GM12878 (cell line): ENCODE data around the gene ETV1. TPM values are rescaled to one million over a fixed set of nuclear protein-coding genes. Genes with fewer than 3 reads are reported as not detected.

Experiments used
- ATAC-seq: fragments of 200-7000 bp; cut with Tn5 transposase; 3 replicates; pipeline ENCODE4 v1.9.1; 2020; ENCODE audit warnings: mild to moderate bottlenecking, moderate library complexity
- BruUV-seq: library from RNA; stranded (reverse); fragments of 400-500 nt; replicated peaks from 2 replicates; lab custom pipeline; 2021; lab: Mats Ljungman, UMichigan
- CTCF ChIA-PET: fragments of 300-600 bp; sonication (Branson Sonifier 250); formaldehyde crosslinking; extraction: SDS; loops from one replicate; lab custom pipeline; 2021; ENCODE audit warnings: inconsistent platforms; lab: Yijun Ruan, JAX
- POLR2A ChIA-PET: fragments of 350-600 bp; formaldehyde crosslinking; extraction: SDS; loops from one replicate; lab custom pipeline; 2021; ENCODE audit warnings: inconsistent platforms; lab: Charles Lee
- RAD21 ChIA-PET: fragments of 300-600 bp; sonication (Branson Sonifier 250); formaldehyde crosslinking; loops from one replicate; lab custom pipeline; 2023; ENCODE audit warnings: antibody characterized with exemption; ENCODE audit not compliant: unreplicated experiment; lab: Charles Lee
- SMC1A ChIA-PET: fragments of 300-600 bp; sonication (Branson Sonifier 250); formaldehyde crosslinking; loops from one replicate; lab custom pipeline; 2023; ENCODE audit not compliant: unreplicated experiment, uncharacterized antibody; lab: Charles Lee
- DNase-seq: peaks from one replicate; pipeline ENCODE4 v3.0.0-alpha.2; 2011; ENCODE audit warnings: low read depth, low spot score
- FAIRE-seq: peaks from 3 replicates; lab custom pipeline; 2011; peaks lifted over from hg19 to GRCh38; lab: Jason Lieb, UNC
- H2AFZ ChIP-seq: 2 replicates; pipeline ENCODE4 v1.6.0; 2011; ENCODE audit warnings: low read depth, low read length, control low read depth; ENCODE audit not compliant: control insufficient read depth
- H3K27ac ChIP-seq: 2 replicates; pipeline ENCODE4 v1.5.1; 2011; ENCODE audit warnings: control low read depth; ENCODE audit not compliant: control insufficient read depth, insufficient read depth
- H3K27me3 ChIP-seq, 2 experiments: replicated peaks in 1 of 2; 2 replicates each; pipeline versions ENCODE4 v1.6.0 to v1.6.1; 2011; ENCODE audit warnings: low read length in 1 of 2; ENCODE audit not compliant: control insufficient read depth in 2 of 2, insufficient read depth in 2 of 2
- H3K36me3 ChIP-seq, 2 experiments: 2 replicates each; pipeline ENCODE4 v1.5.1; 2011; ENCODE audit warnings: low read length in 1 of 2; ENCODE audit not compliant: control insufficient read depth in 2 of 2, insufficient read depth in 2 of 2
- H3K4me1 ChIP-seq: 2 replicates; pipeline ENCODE4 v1.6.1; 2011; ENCODE audit warnings: mild to moderate bottlenecking, low read length, moderate library complexity, mixed read lengths; ENCODE audit not compliant: control insufficient read depth, insufficient read depth
- H3K4me2 ChIP-seq: 2 replicates; pipeline ENCODE4 v1.6.0; 2011; ENCODE audit warnings: control low read depth; ENCODE audit not compliant: control insufficient read depth, insufficient read depth
- H3K4me3 ChIP-seq: fragments of 200-600 bp; sonication (generic); 2 replicates; pipeline ENCODE4 v1.5.1; 2016
- H3K79me2 ChIP-seq: 2 replicates; pipeline ENCODE4 v1.6.0; 2011; ENCODE audit warnings: low read length; ENCODE audit not compliant: control insufficient read depth, insufficient read depth
- H3K9ac ChIP-seq: 2 replicates; pipeline ENCODE4 v1.8.0; 2011; ENCODE audit warnings: low read length, control low read depth, mixed read lengths; ENCODE audit not compliant: control insufficient read depth, insufficient read depth
- H3K9me3 ChIP-seq: replicated peaks from 3 replicates; pipeline ENCODE4 v1.5.1; 2011; ENCODE audit warnings: mild to moderate bottlenecking, low read length; ENCODE audit not compliant: control insufficient read depth, insufficient read depth
- H4K20me1 ChIP-seq: 2 replicates; pipeline ENCODE4 v1.6.0; 2011; ENCODE audit not compliant: control insufficient read depth, insufficient read depth
- CBX3 ChIP-seq: fragments of 200-600 bp; sonication (generic); IDR thresholded peaks from 2 replicates; pipeline ENCODE4 v1.6.1; 2016; ENCODE audit warnings: low read depth, borderline replicate concordance
- CEBPB ChIP-seq, 2 experiments: fragments of 150-350 bp in 1 of 2; IDR thresholded peaks; 2 replicates each; pipeline ENCODE4 v1.6.1; 2012 to 2014; ENCODE audit warnings: low read depth in 2 of 2, low read length in 2 of 2, borderline replicate concordance in 1 of 2, inconsistent platforms in 1 of 2
- CHD4 ChIP-seq: fragments of 200-600 bp; sonication (generic); IDR thresholded peaks from 2 replicates; pipeline ENCODE4 v1.6.1; 2016; ENCODE audit warnings: mild to moderate bottlenecking
- FOXK2 ChIP-seq: fragments of 450-650 bp; IDR thresholded peaks from 2 replicates; pipeline ENCODE4 v1.6.1; 2017; ENCODE audit warnings: mild to moderate bottlenecking, moderate library complexity
- HCFC1 ChIP-seq: fragments of 150-350 bp; IDR thresholded peaks from 2 replicates; pipeline ENCODE4 v1.6.1; 2014; ENCODE audit warnings: low read length
- IRF4 ChIP-seq: IDR thresholded peaks from 2 replicates; pipeline ENCODE4 v1.6.1; 2011; ENCODE audit warnings: low read depth, low read length
- KLF5 ChIP-seq: fragments of 450-650 bp; IDR thresholded peaks from 2 replicates; pipeline ENCODE4 v1.6.1; 2014; ENCODE audit warnings: mild to moderate bottlenecking; ENCODE audit not compliant: partially characterized antibody
- PAX5 ChIP-seq: IDR thresholded peaks from 2 replicates; pipeline ENCODE4 v1.6.1; 2011; ENCODE audit warnings: low read depth, low read length, borderline replicate concordance
- POLR2A ChIP-seq: IDR thresholded peaks from 2 replicates; pipeline ENCODE4 v1.6.1; 2011; ENCODE audit warnings: low read depth, mild to moderate bottlenecking, low read length
- POU2F2 ChIP-seq: IDR thresholded peaks from 3 replicates; pipeline ENCODE4 v1.6.1; 2011; ENCODE audit warnings: low read depth, mild to moderate bottlenecking, low read length, borderline replicate concordance
- SMAD1 ChIP-seq: fragments of 450-650 bp; IDR thresholded peaks from 2 replicates; pipeline ENCODE4 v1.6.1; 2018; ENCODE audit warnings: mild to moderate bottlenecking, low read depth; ENCODE audit not compliant: partially characterized antibody
- SMAD5 ChIP-seq: IDR thresholded peaks from 2 replicates; pipeline ENCODE4 v1.6.1; 2016; ENCODE audit warnings: antibody characterized with exemption, low read depth
- TCF12 ChIP-seq: IDR thresholded peaks from 2 replicates; pipeline ENCODE4 v1.6.1; 2011; ENCODE audit warnings: low read depth, mild to moderate bottlenecking, low read length
- ZNF207 ChIP-seq: fragments of 450-650 bp; IDR thresholded peaks from 2 replicates; pipeline ENCODE4 v1.6.1; 2014; ENCODE audit warnings: antibody characterized with exemption, mild to moderate bottlenecking, borderline replicate concordance
- WGBS: methylation state at CpG from one replicate; pipeline ENCODE4 v1.1.6; 2016; ENCODE audit warnings: low lambda C conversion rate; ENCODE audit not compliant: insufficient replicate concordance, insufficient coverage; ENCODE audit errors: missing lambda C conversion rate; 5-methylcytosine and 5-hydroxymethylcytosine counted together
- in situ Hi-C: fragments of 300-500 bp; cut with MboI; formaldehyde crosslinking; loops from 9 replicates; pipeline ENCODE4 v1.14.3; 2018; ENCODE audit warnings: mixed read lengths
- intact Hi-C: fragments of 100-400 bp; cut with micrococcal nuclease; formaldehyde crosslinking; loops from one replicate; pipeline ENCODE4 v1.14.2; 2022; ENCODE audit not compliant: unreplicated experiment
- polyA plus RNA-seq, 11 experiments: library from polyadenylated mRNA; depleted of rRNA in 4 of 11; unstranded in 6 of 11; stranded (reverse) in 5 of 11; fragments of >200 nt; fragmentation: Nextera tagmentation in 4 of 11; fragmentation: Illumina TruSeq in 1 of 11; extraction: Ambion mirVana in 4 of 11; extraction: Trizol in 1 of 11; gene quantifications; 1 replicate in 1 of 11; 2 replicates in 10 of 11; pipeline versions ENCODE4 v1.2.1 to v1.2.3, GENCODE V29; 2011 to 2016; ENCODE audit warnings: inconsistent platforms in 2 of 11, missing spikeins in 2 of 11, low read depth in 1 of 11
- total RNA-seq, 4 experiments: library from RNA; depleted of rRNA in 3 of 4; stranded (reverse); fragments of >200 nt in 3 of 4; fragmentation: Illumina TruSeq in 1 of 4; extraction: Trizol in 1 of 4; gene quantifications; 2 replicates each; pipeline versions ENCODE4 v1.2.1 to v1.2.3, GENCODE V29; 2013 to 2021
- TF ChIP-seq, protein P1 (sequence below): fragments of 450-650 bp; IDR thresholded peaks from 2 replicates; pipeline ENCODE4 v1.6.1; 2016; ENCODE audit warnings: mild to moderate bottlenecking
- TF ChIP-seq, protein P2 (sequence below): IDR thresholded peaks from 2 replicates; pipeline ENCODE4 v1.6.1; 2012; ENCODE audit warnings: low read length, inconsistent platforms
- TF ChIP-seq, protein P3 (sequence below): fragments of 450-650 bp; IDR thresholded peaks from 2 replicates; pipeline ENCODE4 v1.6.1; 2017; ENCODE audit warnings: low read depth, mild to moderate bottlenecking, moderate library complexity
- TF ChIP-seq, protein P4 (sequence below): fragments of 150-350 bp; IDR thresholded peaks from 2 replicates; pipeline ENCODE4 v1.6.1; 2014; ENCODE audit warnings: mild to moderate bottlenecking, low read depth, low read length

ETV1 gene
- total and polyA plus RNA-seq, 10 of the 15 experiments (the other 5 are each of a cell fraction or from before 2014, with no cell fraction given) = 0.03 to 9.3 (median 0.16) TPM; not detected in 4

DNA sequence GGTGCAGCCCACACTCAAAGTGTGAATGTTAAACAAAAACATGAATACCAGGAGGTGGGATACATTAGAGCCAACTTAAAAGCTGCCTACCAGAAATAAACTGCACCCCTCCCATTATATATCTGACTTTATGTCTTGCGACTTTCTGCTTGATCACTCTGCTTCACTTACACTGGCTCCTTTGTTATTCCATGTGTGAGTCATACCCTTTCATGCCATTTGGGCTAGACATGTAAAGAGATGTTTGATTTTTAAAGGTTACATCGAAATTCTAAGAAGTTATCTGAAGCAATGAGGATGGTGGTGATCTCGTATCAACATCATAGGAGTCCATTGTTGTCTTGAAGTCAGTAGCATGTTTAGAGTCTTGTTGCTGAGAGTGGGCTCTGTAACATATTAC, 31.6 kb upstream of the ETV1 start:
- no peaks in the 10 kb centered on the region for H3K27me3 ChIP-seq
- no peak overlapping the region for H2AFZ ChIP-seq
- no peak for FAIRE-seq
- no peaks in the 10 kb centered on the region for H3K36me3 ChIP-seq
- no peak for ATAC-seq
- WGBS = 12% methylated on average over 3 of the region's 3 CpGs
- BruUV-seq = no TSS peak
- TF ChIP-seq, protein P1, sequence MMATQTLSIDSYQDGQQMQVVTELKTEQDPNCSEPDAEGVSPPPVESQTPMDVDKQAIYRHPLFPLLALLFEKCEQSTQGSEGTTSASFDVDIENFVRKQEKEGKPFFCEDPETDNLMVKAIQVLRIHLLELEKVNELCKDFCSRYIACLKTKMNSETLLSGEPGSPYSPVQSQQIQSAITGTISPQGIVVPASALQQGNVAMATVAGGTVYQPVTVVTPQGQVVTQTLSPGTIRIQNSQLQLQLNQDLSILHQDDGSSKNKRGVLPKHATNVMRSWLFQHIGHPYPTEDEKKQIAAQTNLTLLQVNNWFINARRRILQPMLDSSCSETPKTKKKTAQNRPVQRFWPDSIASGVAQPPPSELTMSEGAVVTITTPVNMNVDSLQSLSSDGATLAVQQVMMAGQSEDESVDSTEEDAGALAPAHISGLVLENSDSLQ = no peak
- TF ChIP-seq POLR2A (no peak), TCF12 (no peak), CHD4 (no peak), PAX5 (no peak), CBX3 (no peak), SMAD5 (no peak), CEBPB (IDR thresholded peaks at IDR 0.05; ENCODE audit: borderline replicate concordance in 1 of 2, low read depth in 2 of 2, low read length in 2 of 2) (no peak), ZNF207 (no peak), IRF4 (no peak), KLF5 (no peak), FOXK2 (no peak), SMAD1 (no peak), POU2F2 (no peak), HCFC1 (no peak)
- TF ChIP-seq, protein P2, sequence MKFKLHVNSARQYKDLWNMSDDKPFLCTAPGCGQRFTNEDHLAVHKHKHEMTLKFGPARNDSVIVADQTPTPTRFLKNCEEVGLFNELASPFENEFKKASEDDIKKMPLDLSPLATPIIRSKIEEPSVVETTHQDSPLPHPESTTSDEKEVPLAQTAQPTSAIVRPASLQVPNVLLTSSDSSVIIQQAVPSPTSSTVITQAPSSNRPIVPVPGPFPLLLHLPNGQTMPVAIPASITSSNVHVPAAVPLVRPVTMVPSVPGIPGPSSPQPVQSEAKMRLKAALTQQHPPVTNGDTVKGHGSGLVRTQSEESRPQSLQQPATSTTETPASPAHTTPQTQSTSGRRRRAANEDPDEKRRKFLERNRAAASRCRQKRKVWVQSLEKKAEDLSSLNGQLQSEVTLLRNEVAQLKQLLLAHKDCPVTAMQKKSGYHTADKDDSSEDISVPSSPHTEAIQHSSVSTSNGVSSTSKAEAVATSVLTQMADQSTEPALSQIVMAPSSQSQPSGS = no peak
- TF ChIP-seq, protein P3, sequence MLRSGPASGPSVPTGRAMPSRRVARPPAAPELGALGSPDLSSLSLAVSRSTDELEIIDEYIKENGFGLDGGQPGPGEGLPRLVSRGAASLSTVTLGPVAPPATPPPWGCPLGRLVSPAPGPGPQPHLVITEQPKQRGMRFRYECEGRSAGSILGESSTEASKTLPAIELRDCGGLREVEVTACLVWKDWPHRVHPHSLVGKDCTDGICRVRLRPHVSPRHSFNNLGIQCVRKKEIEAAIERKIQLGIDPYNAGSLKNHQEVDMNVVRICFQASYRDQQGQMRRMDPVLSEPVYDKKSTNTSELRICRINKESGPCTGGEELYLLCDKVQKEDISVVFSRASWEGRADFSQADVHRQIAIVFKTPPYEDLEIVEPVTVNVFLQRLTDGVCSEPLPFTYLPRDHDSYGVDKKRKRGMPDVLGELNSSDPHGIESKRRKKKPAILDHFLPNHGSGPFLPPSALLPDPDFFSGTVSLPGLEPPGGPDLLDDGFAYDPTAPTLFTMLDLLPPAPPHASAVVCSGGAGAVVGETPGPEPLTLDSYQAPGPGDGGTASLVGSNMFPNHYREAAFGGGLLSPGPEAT = no peak
- TF ChIP-seq, protein P4, sequence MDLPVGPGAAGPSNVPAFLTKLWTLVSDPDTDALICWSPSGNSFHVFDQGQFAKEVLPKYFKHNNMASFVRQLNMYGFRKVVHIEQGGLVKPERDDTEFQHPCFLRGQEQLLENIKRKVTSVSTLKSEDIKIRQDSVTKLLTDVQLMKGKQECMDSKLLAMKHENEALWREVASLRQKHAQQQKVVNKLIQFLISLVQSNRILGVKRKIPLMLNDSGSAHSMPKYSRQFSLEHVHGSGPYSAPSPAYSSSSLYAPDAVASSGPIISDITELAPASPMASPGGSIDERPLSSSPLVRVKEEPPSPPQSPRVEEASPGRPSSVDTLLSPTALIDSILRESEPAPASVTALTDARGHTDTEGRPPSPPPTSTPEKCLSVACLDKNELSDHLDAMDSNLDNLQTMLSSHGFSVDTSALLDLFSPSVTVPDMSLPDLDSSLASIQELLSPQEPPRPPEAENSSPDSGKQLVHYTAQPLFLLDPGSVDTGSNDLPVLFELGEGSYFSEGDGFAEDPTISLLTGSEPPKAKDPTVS = no peak
- H3K4me3 ChIP-seq = no peak overlapping the region
- RAD21 ChIA-PET = no interaction called here
- no peak overlapping the region for H3K27ac ChIP-seq
- POLR2A ChIA-PET = no interaction called here
- no peak for DNase-seq
- CTCF ChIA-PET = interaction anchor here (0.6 kb wide), 1 partner anchor 763 kb away, joined by 4 read pairs; no protein-coding TSS in a partner anchor
- H4K20me1 ChIP-seq = no peaks in the 10 kb centered on the region
- no peaks in the 10 kb centered on the region for H3K79me2 ChIP-seq
- H3K4me2 ChIP-seq = no peak overlapping the region
- in situ Hi-C loops (no loop called here), intact Hi-C loops (no loop called here)
- H3K9ac ChIP-seq = no peak overlapping the region
- H3K4me1 ChIP-seq = no peaks in the 10 kb centered on the region
- no peaks in the 10 kb centered on the region for H3K9me3 ChIP-seq
- SMC1A ChIA-PET = no interaction called here
